IMR-90 (cell line): ENCODE results near the gene ARHGEF16. TPM values are rescaled to one million over a fixed set of nuclear protein-coding genes. Genes with fewer than 3 reads are reported as not detected.

Experiments used
- ATAC-seq: fragments of 200-7000 bp; cut with Tn5 transposase; 2 replicates; pipeline ENCODE4 v1.9.1; 2020; ENCODE audit warnings: low read depth, mild to moderate bottlenecking, moderate library complexity
- BruUV-seq: library from RNA; stranded (reverse); fragments of 400-500 nt; replicated peaks from 2 replicates; lab custom pipeline; 2021; lab: Mats Ljungman, UMichigan
- CTCF ChIA-PET: fragments of 300-600 bp; formaldehyde crosslinking; extraction: SDS; loops from one replicate; lab custom pipeline; 2021; ENCODE audit warnings: antibody characterized with exemption; lab: Yijun Ruan, JAX
- POLR2A ChIA-PET: fragments of 300-600 bp; sonication (Branson Sonifier 250); formaldehyde crosslinking; loops from one replicate; lab custom pipeline; 2022; ENCODE audit warnings: antibody characterized with exemption; ENCODE audit not compliant: unreplicated experiment; lab: Charles Lee
- DNase-seq: peaks from one replicate; pipeline ENCODE4 v3.0.0; 2013
- H2AFZ ChIP-seq: replicated peaks from 2 replicates; pipeline ENCODE3; 2013; ENCODE audit warnings: low read length, mild to moderate bottlenecking; ENCODE audit not compliant: poor library complexity
- H2AK5ac ChIP-seq: 2 replicates; pipeline ENCODE4 v1.6.1; 2013; ENCODE audit warnings: low read depth, low read length, inconsistent platforms
- H2AK9ac ChIP-seq: replicated peaks from 2 replicates; pipeline ENCODE3; 2013; ENCODE audit warnings: mild to moderate bottlenecking, low read depth, low read length, moderate library complexity; ENCODE audit not compliant: poor library complexity
- H2BK120ac ChIP-seq: 2 replicates; pipeline ENCODE4 v1.6.1; 2013; ENCODE audit warnings: low read depth, low read length, inconsistent platforms
- H2BK15ac ChIP-seq: 3 replicates; pipeline ENCODE4 v1.6.1; 2013; ENCODE audit warnings: low read depth, low read length, inconsistent platforms
- H2BK20ac ChIP-seq: 2 replicates; pipeline ENCODE4 v1.6.1; 2013; ENCODE audit warnings: low read depth, mild to moderate bottlenecking, inconsistent platforms, low read length, moderate library complexity
- H2BK5ac ChIP-seq: 2 replicates; pipeline ENCODE4 v1.6.1; 2013; ENCODE audit warnings: mild to moderate bottlenecking, low read depth, low read length, inconsistent platforms; ENCODE audit not compliant: poor library complexity, severe bottlenecking
- H3K14ac ChIP-seq: replicated peaks from 2 replicates; pipeline ENCODE4 v1.6.1; 2013; ENCODE audit warnings: low read depth, low read length, inconsistent platforms
- H3K18ac ChIP-seq: 2 replicates; pipeline ENCODE4 v1.6.1; 2013; ENCODE audit warnings: low read depth, low read length, control low read depth
- H3K23ac ChIP-seq: 2 replicates; pipeline ENCODE4 v1.6.1; 2013; ENCODE audit warnings: low read depth, low read length, inconsistent platforms
- H3K27ac ChIP-seq: 2 replicates; pipeline ENCODE4 v1.5.1; 2013; ENCODE audit warnings: mild to moderate bottlenecking, control low read depth, low read length; ENCODE audit not compliant: insufficient read depth
- H3K27me3 ChIP-seq: 2 replicates; pipeline ENCODE4 v1.6.1; 2013; ENCODE audit warnings: low read length; ENCODE audit not compliant: control insufficient read depth, insufficient read depth
- H3K36me3 ChIP-seq: 2 replicates; pipeline ENCODE4 v1.6.1; 2013; ENCODE audit warnings: low read length, mixed read lengths; ENCODE audit not compliant: control insufficient read depth, insufficient read depth
- H3K4ac ChIP-seq: 2 replicates; pipeline ENCODE4 v1.6.1; 2013; ENCODE audit warnings: low read depth, low read length, inconsistent platforms
- H3K4me1 ChIP-seq: 2 replicates; pipeline ENCODE4 v1.6.1; 2013; ENCODE audit warnings: low read length, mixed read lengths; ENCODE audit not compliant: control insufficient read depth, insufficient read depth
- H3K4me2 ChIP-seq: 2 replicates; pipeline ENCODE4 v1.6.1; 2013; ENCODE audit warnings: low read depth, mild to moderate bottlenecking, control low read depth, low read length, moderate library complexity
- H3K4me3 ChIP-seq: 2 replicates; pipeline ENCODE4 v1.5.1; 2013; ENCODE audit warnings: low read depth, mild to moderate bottlenecking, control low read depth, low read length, moderate library complexity; ENCODE audit not compliant: insufficient read depth
- H3K56ac ChIP-seq: 2 replicates; pipeline ENCODE4 v1.6.1; 2013; ENCODE audit warnings: low read length, inconsistent platforms; ENCODE audit not compliant: insufficient read depth; ENCODE audit errors: extremely low read depth
- H3K79me1 ChIP-seq, 2 experiments: 2 replicates each; pipeline ENCODE4 v1.6.1; 2013; ENCODE audit warnings: low read length in 2 of 2, inconsistent platforms in 1 of 2, low read depth in 1 of 2
- H3K9ac ChIP-seq: 2 replicates; pipeline ENCODE4 v1.6.1; 2013; ENCODE audit warnings: low read depth, low read length, control low read depth
- H3K9me1 ChIP-seq: 2 replicates; pipeline ENCODE4 v1.6.1; 2013; ENCODE audit warnings: low read length, inconsistent platforms; ENCODE audit not compliant: insufficient read depth
- H3K9me3 ChIP-seq: 2 replicates; pipeline ENCODE4 v1.6.1; 2013; ENCODE audit warnings: low read length; ENCODE audit not compliant: control insufficient read depth, insufficient read depth
- H4K20me1 ChIP-seq: 2 replicates; pipeline ENCODE4 v1.6.1; 2013; ENCODE audit warnings: low read length, inconsistent platforms; ENCODE audit not compliant: insufficient read depth
- H4K5ac ChIP-seq: 2 replicates; pipeline ENCODE4 v1.6.1; 2013; ENCODE audit warnings: mild to moderate bottlenecking, low read depth, low read length, control low read depth
- H4K8ac ChIP-seq, 2 experiments: 2 replicates each; pipeline ENCODE4 v1.6.1; 2013; ENCODE audit warnings: low read depth in 2 of 2, low read length in 2 of 2, control low read depth in 1 of 2, inconsistent platforms in 1 of 2
- H4K91ac ChIP-seq: 2 replicates; pipeline ENCODE4 v1.6.1; 2013; ENCODE audit warnings: low read depth, low read length, inconsistent platforms; ENCODE audit not compliant: insufficient read depth
- BHLHE40 ChIP-seq: fragments of 150-350 bp; IDR thresholded peaks from 2 replicates; pipeline ENCODE4 v1.6.1; 2016; ENCODE audit warnings: mild to moderate bottlenecking, low read depth, low read length
- CEBPB ChIP-seq: IDR thresholded peaks from 2 replicates; pipeline ENCODE4 v1.6.1; 2012; ENCODE audit warnings: low read depth, low read length, improper control_type of control experiment
- CTCF ChIP-seq: conservative IDR thresholded peaks from 2 replicates; pipeline ENCODE4 v1.5.1; 2012; ENCODE audit warnings: mild to moderate bottlenecking, low read depth, low read length, improper control_type of control experiment
- ELK1 ChIP-seq: fragments of 150-350 bp; IDR thresholded peaks from 2 replicates; pipeline ENCODE4 v1.6.1; 2016; ENCODE audit warnings: low read depth, mild to moderate bottlenecking, low read length, moderate library complexity, borderline replicate concordance
- FOS ChIP-seq: fragments of 150-350 bp; IDR thresholded peaks from 2 replicates; pipeline ENCODE4 v1.6.1; 2016; ENCODE audit warnings: low read depth, low read length
- MAFK ChIP-seq: IDR thresholded peaks from 2 replicates; pipeline ENCODE4 v1.6.1; 2012; ENCODE audit warnings: low read depth, low read length, improper control_type of control experiment
- MAZ ChIP-seq: IDR thresholded peaks from 2 replicates; pipeline ENCODE4 v1.6.1; 2012; ENCODE audit warnings: low read depth, mild to moderate bottlenecking, low read length, improper control_type of control experiment, moderate library complexity, borderline replicate concordance
- POLR2A ChIP-seq: IDR thresholded peaks from 2 replicates; pipeline ENCODE4 v1.6.1; 2012; ENCODE audit warnings: mild to moderate bottlenecking, low read depth, low read length
- RAD21 ChIP-seq: IDR thresholded peaks from 2 replicates; pipeline ENCODE4 v1.6.1; 2012; ENCODE audit warnings: low read length, improper control_type of control experiment
- RCOR1 ChIP-seq: IDR thresholded peaks from 2 replicates; pipeline ENCODE4 v1.6.1; 2012; ENCODE audit warnings: mild to moderate bottlenecking, low read length, improper control_type of control experiment; ENCODE audit not compliant: insufficient replicate concordance
- RFX5 ChIP-seq: IDR thresholded peaks from 2 replicates; pipeline ENCODE4 v1.8.0; 2012; ENCODE audit warnings: low read depth, mild to moderate bottlenecking, low read length, moderate library complexity
- SMC3 ChIP-seq: fragments of 150-350 bp; IDR thresholded peaks from 2 replicates; pipeline ENCODE4 v1.6.1; 2016; ENCODE audit warnings: low read depth, mild to moderate bottlenecking, antibody characterized with exemption, low read length, moderate library complexity
- USF2 ChIP-seq: fragments of 150-350 bp; IDR thresholded peaks from 2 replicates; pipeline ENCODE4 v1.6.1; 2017; ENCODE audit warnings: mild to moderate bottlenecking, antibody characterized with exemption, low read length, low read depth
- WGBS, 2 experiments: methylation state at CpG; one replicate each; pipeline versions ENCODE4 v1.1.5 to v1.1.7; 2013; ENCODE audit warnings: missing lambda C conversion rate in 2 of 2; ENCODE audit not compliant: insufficient read length in 1 of 2; ENCODE audit errors: extremely low coverage in 2 of 2; 5-methylcytosine and 5-hydroxymethylcytosine counted together
- dilution Hi-C: fragments of 300-500 bp; cut with HindIII; formaldehyde crosslinking; loops from one replicate; pipeline ENCODE4 v1.14.3; 2018; ENCODE audit warnings: low sequenced_read_pairs; ENCODE audit not compliant: unreplicated experiment
- in situ Hi-C: fragments of 300-500 bp; cut with MboI; formaldehyde crosslinking; loops from 3 replicates; pipeline ENCODE4 v1.14.3; 2019; ENCODE audit warnings: low sequenced_read_pairs, inconsistent platforms, mixed read lengths
- intact Hi-C: fragments of 100-400 bp; cut with micrococcal nuclease; formaldehyde crosslinking; loops from 2 replicates; pipeline ENCODE4 v1.10.0; 2022
- polyA plus RNA-seq, 3 experiments: library from polyadenylated mRNA; depleted of rRNA; stranded (reverse); fragments of >200 nt; gene quantifications; 2 replicates each; pipeline ENCODE4 v1.2.3, GENCODE V29; 2012; ENCODE audit warnings: low replicate concordance in 1 of 3
- total RNA-seq: library from RNA; depleted of rRNA; stranded (reverse); fragments of >200 nt; gene quantifications from 2 replicates; pipeline ENCODE4 v1.2.3, GENCODE V29; 2012

The ARHGEF16 gene
- total and polyA plus RNA-seq, 2 of the 4 experiments (the other 2 are of a cell fraction), result 0.18 to 0.39 TPM

GRCh38 chr1:3433076-3433475, 21.4 kb upstream of the ARHGEF16 start:
- no TSS peak for BruUV-seq
- no peak overlapping the region for H2BK5ac ChIP-seq
- no peak overlapping the region for H3K9ac ChIP-seq
- H3K18ac ChIP-seq, result no peak overlapping the region
- H3K56ac ChIP-seq, result no peak overlapping the region
- H2BK15ac ChIP-seq, result no peak overlapping the region
- no peak overlapping the region for H3K4me3 ChIP-seq
- H4K8ac ChIP-seq, result no peak overlapping the region
- no peak overlapping the region for H3K4ac ChIP-seq
- no peak for ATAC-seq
- H2BK20ac ChIP-seq, result no peak overlapping the region
- no peaks in the 10 kb centered on the region for H3K4me1 ChIP-seq
- H3K14ac ChIP-seq, result no peak overlapping the region
- H4K5ac ChIP-seq, result no peak overlapping the region
- DNase-seq, result no peak
- 76% methylated on average over 11 of the region's 14 CpGs; no CpG with 5 or more reads in 1 of the 2 experiments for WGBS, 2 experiments
- no peak overlapping the region for H3K4me2 ChIP-seq
- H2BK120ac ChIP-seq, result no peak overlapping the region
- H4K20me1 ChIP-seq, result no peaks in the 10 kb centered on the region
- dilution Hi-C loops (no loop called here), in situ Hi-C loops (no loop called here), intact Hi-C loops (no loop called here)
- H4K91ac ChIP-seq, result no peak overlapping the region
- H3K23ac ChIP-seq, result no peak overlapping the region
- TF ChIP-seq USF2, result no peak
- TF ChIP-seq FOS, result no peak
- no peak for TF ChIP-seq POLR2A
- TF ChIP-seq BHLHE40, result no peak
- TF ChIP-seq RAD21, result no peak
- no peak for TF ChIP-seq SMC3
- no peak for TF ChIP-seq RFX5
- no peak for TF ChIP-seq ELK1
- TF ChIP-seq CEBPB, result no peak
- TF ChIP-seq RCOR1, result no peak
- TF ChIP-seq MAZ, result no peak
- TF ChIP-seq CTCF, result no peak
- TF ChIP-seq MAFK, result no peak
- H3K27me3 ChIP-seq, result peaks cover 2% of the 10 kb centered on the region; the same call in 1 of the 2 replicates
- no peaks in the 10 kb centered on the region for H3K79me1 ChIP-seq
- no peak overlapping the region for H3K27ac ChIP-seq
- H2AFZ ChIP-seq, result no peak overlapping the region
- POLR2A ChIA-PET, result no interaction called here
- H2AK9ac ChIP-seq, result no peak overlapping the region
- no peaks in the 10 kb centered on the region for H3K36me3 ChIP-seq
- no peaks in the 10 kb centered on the region for H3K9me1 ChIP-seq
- no peak overlapping the region for H2AK5ac ChIP-seq
- CTCF ChIA-PET, result no interaction called here
- H3K9me3 ChIP-seq, result 0 out of 2 replicates have a peak, but pooled peaks cover 2% of the 10 kb centered on the region
